ENCODE measurements around the gene TMEM100.
"Not testable (repeated sequence)": the region's sequence is repeated elsewhere in the genome, so short reads cannot be mapped to it uniquely, and the experiment has no call there.

TMEM100 gene

DNA sequence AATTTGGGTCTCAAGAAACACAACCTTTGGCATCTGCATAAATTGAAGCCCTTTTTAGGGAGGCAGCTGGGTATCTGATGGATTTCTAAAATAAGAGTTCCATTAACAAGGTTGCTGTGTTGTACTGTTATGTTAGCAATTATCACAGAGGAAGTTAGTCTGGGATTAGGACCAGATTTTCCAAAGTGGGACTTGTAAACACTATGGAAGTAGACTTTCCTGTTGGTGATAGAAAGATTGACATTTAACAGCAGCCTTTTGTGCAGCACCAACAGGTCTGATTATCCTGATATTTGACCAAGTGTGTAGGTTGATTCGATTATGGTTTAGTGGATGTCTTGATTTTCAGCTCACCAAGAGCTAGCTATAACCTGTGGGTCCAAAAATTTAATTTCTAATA is 46.4 kb downstream of the TMEM100 start:
- no peak overlapping the region for H2BK15ac ChIP-seq (ENCODE audit: low read length)
- no peak overlapping the region for H2BK5ac ChIP-seq (ENCODE audit: low read length)
- no peaks in the 10 kb centered on the region for H3K36me3 ChIP-seq (replicated peaks in 1 of 2; ENCODE audit: control insufficient read depth in 2 of 2, insufficient read depth in 2 of 2, low read length in 2 of 2)
- H2AK5ac ChIP-seq (ENCODE audit: low read depth, low read length), result no peak overlapping the region
- no peak overlapping the region for H3K14ac ChIP-seq (ENCODE audit: low read length)
- H4K91ac ChIP-seq (ENCODE audit: low read depth, low read length, poor library complexity), result no peak overlapping the region
- H3K18ac ChIP-seq (ENCODE audit: low read length), result no peak overlapping the region
- no peak overlapping the region for H3K9ac ChIP-seq (ENCODE audit: low read depth, low read length, poor library complexity)
- H2BK120ac ChIP-seq (ENCODE audit: low read depth, low read length), result no peak overlapping the region
- H3K23ac ChIP-seq (ENCODE audit: low read depth, low read length, poor library complexity), result no peak overlapping the region
- DNase-seq (ENCODE audit: low spot score), result no peak
- no peak overlapping the region for H3K4me3 ChIP-seq (ENCODE audit: low read length in 2 of 2)
- no CpG with 5 or more reads among the region's 1 CpG for WGBS, 2 donors (ENCODE audit: extremely low coverage in 2 of 2, insufficient read length in 2 of 2, insufficient replicate concordance in 1 of 2)
- H3K27ac ChIP-seq (replicated peaks; ENCODE audit: low read length), result no peak overlapping the region
- H3K4ac ChIP-seq (ENCODE audit: low read length), result no peak overlapping the region
- no peaks in the 10 kb centered on the region for H3K9me3 ChIP-seq (replicated peaks in 1 of 2; ENCODE audit: control insufficient read depth in 2 of 2, insufficient read depth in 1 of 2, low read depth in 1 of 2, low read length in 2 of 2)
- peaks cover 0 to 2% of the 10 kb centered on the region in 2 donors for H3K4me1 ChIP-seq (ENCODE audit: control insufficient read depth in 2 of 2, insufficient read depth in 1 of 2, low read depth in 1 of 2, low read length in 2 of 2)
- H3K27me3 ChIP-seq (ENCODE audit: control insufficient read depth in 3 of 3, insufficient read depth in 3 of 3, low read depth in 1 of 3, low read length in 3 of 3), result no peaks in the 10 kb centered on the region
- no peaks in the 10 kb centered on the region for H3K79me1 ChIP-seq (ENCODE audit: low read depth, low read length)
- H2BK12ac ChIP-seq (ENCODE audit: low read length), result no peak overlapping the region
- H2AFZ ChIP-seq (ENCODE audit: low read length), result no peak overlapping the region
- H4K8ac ChIP-seq (ENCODE audit: low read depth, low read length), result no peak overlapping the region
- H3K4me2 ChIP-seq (ENCODE audit: insufficient read depth, low read length, poor library complexity, severe bottlenecking), result no peak overlapping the region

DNA sequence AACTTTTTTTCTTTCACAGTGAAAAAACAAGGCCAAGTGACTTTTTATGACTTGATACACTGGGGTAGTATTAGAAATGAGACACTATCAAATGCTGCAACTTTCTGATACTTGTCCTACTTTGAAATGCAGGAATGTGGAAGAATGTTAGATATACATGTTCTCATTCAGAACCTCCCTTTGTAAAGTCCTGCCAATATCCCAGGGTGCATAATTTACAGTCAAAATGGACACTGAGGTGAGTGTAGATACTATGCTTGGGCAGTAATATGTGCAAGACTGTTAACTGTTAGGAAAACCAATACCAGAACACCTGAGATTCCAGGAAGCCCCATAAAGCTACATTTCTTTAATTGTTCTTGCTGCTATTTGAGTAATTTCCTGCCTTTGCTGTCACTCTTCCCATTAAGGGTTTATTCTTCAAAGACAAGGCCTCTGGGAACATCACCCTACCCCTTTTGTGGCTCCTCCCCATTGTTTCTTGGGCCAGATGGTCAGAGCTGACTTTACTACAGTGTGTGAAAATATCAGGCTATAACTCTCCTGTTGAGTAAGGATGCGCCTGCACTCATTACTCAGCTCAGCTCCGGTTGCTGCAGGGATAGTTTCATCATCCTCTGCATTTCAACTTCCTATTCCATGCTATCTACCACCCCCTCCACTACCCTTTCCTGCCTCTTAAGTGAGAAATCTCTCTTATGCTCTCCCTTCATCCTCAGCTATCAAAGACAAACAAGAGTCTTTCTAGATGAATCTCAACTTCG is 48.7 kb downstream of the TMEM100 start:
- Histone ChIP-seq H3K4me3 (ENCODE audit: low read length in 2 of 2) (no peak overlapping the region), H2BK12ac (ENCODE audit: low read length) (no peak overlapping the region), H2AFZ (ENCODE audit: low read length) (no peak overlapping the region), H2BK5ac (ENCODE audit: low read length) (no peak overlapping the region), H2BK15ac (ENCODE audit: low read length) (no peak overlapping the region), H4K8ac (ENCODE audit: low read depth, low read length) (no peak overlapping the region), H3K9ac (ENCODE audit: low read depth, low read length, poor library complexity) (no peak overlapping the region), H3K27me3 (ENCODE audit: control insufficient read depth in 3 of 3, insufficient read depth in 3 of 3, low read depth in 1 of 3, low read length in 3 of 3) (no peaks in the 10 kb centered on the region), H3K14ac (ENCODE audit: low read length) (no peak overlapping the region), H4K91ac (ENCODE audit: low read depth, low read length, poor library complexity) (no peak overlapping the region), H2BK120ac (ENCODE audit: low read depth, low read length) (no peak overlapping the region), H2AK5ac (ENCODE audit: low read depth, low read length) (no peak overlapping the region), H3K27ac (replicated peaks; ENCODE audit: low read length) (no peak overlapping the region), H3K4ac (ENCODE audit: low read length) (no peak overlapping the region), H3K79me1 (ENCODE audit: low read depth, low read length) (no peaks in the 10 kb centered on the region), H3K18ac (ENCODE audit: low read length) (no peak overlapping the region), H3K4me2 (ENCODE audit: insufficient read depth, low read length, poor library complexity, severe bottlenecking) (no peak overlapping the region), H3K23ac (ENCODE audit: low read depth, low read length, poor library complexity) (no peak overlapping the region), H3K4me1 (ENCODE audit: control insufficient read depth in 2 of 2, insufficient read depth in 1 of 2, low read depth in 1 of 2, low read length in 2 of 2) (peaks cover 0 to 5% of the 10 kb centered on the region in 2 donors), H3K9me3 (replicated peaks in 1 of 2; ENCODE audit: control insufficient read depth in 2 of 2, insufficient read depth in 1 of 2, low read depth in 1 of 2, low read length in 2 of 2) (no peaks in the 10 kb centered on the region), H3K36me3 (replicated peaks in 1 of 2; ENCODE audit: control insufficient read depth in 2 of 2, insufficient read depth in 2 of 2, low read length in 2 of 2) (no peaks in the 10 kb centered on the region)
- DNase-seq (ENCODE audit: low spot score), result no peak
- WGBS, 2 donors (ENCODE audit: extremely low coverage in 2 of 2, insufficient read length in 2 of 2, insufficient replicate concordance in 1 of 2), result no CpG with 5 or more reads among the region's 3 CpGs

DNA sequence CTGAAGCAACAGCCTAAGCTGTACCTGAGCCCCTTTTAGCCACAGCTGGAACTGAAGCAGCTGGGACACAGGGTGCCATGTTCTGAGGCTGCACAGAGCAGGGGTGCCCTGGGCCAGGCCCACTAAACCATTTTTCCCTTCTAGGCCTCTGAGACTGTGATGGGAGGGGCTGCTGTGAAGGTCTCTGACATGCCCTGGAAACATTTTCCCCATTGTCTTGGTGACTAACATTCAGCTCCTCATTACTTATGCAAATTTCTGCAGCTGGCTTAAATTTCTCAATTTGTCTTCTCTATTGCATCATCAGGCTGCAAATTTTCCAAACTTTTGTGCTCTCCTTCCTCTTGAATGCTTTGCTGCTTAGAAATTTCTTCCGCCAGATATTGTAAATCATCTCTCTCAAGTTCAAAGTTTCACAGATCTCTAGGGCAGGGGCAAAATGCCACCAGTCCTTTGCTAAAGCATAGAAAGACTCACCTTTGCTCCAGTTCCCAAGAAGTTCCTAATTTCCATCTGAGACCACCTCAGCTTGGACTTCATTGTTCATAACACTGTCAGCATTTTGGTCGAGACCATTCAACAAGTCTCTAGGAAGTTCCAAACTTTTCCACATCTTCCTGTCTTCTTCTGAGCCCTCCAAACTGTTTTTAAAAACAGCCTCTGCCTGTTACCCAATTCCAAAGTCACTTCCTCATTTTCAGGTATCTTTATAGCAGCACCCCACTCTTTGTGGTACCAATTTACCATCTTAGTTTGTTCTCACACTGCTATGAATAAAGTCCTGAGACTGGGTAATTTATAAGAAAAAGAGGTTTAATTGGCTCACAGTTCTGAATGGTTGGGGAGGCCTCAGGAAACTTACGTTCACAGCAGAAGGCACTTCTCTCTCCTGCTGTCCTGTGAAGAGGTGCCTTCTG is 49.8 kb downstream of the TMEM100 start:
- H3K4me3 ChIP-seq (ENCODE audit: low read length in 2 of 2), result no peak overlapping the region
- H3K79me1 ChIP-seq (ENCODE audit: low read depth, low read length), result no peaks in the 10 kb centered on the region
- WGBS, 2 donors (ENCODE audit: extremely low coverage in 2 of 2, insufficient read length in 2 of 2, insufficient replicate concordance in 1 of 2), result no CpG with 5 or more reads among the region's 3 CpGs
- H3K9ac ChIP-seq (ENCODE audit: low read depth, low read length, poor library complexity), result no peak overlapping the region
- peaks cover 0 to 6% of the 10 kb centered on the region in 2 donors for H3K4me1 ChIP-seq (ENCODE audit: control insufficient read depth in 2 of 2, insufficient read depth in 1 of 2, low read depth in 1 of 2, low read length in 2 of 2)
- no peak overlapping the region for H2BK15ac ChIP-seq (ENCODE audit: low read length)
- H4K8ac ChIP-seq (ENCODE audit: low read depth, low read length), result no peak overlapping the region
- no peak overlapping the region for H3K23ac ChIP-seq (ENCODE audit: low read depth, low read length, poor library complexity)
- H3K4me2 ChIP-seq (ENCODE audit: insufficient read depth, low read length, poor library complexity, severe bottlenecking), result no peak overlapping the region
- H3K14ac ChIP-seq (ENCODE audit: low read length), result no peak overlapping the region
- no peak overlapping the region for H4K91ac ChIP-seq (ENCODE audit: low read depth, low read length, poor library complexity)
- H2AK5ac ChIP-seq (ENCODE audit: low read depth, low read length), result no peak overlapping the region
- H2BK5ac ChIP-seq (ENCODE audit: low read length), result no peak overlapping the region
- H2BK12ac ChIP-seq (ENCODE audit: low read length), result no peak overlapping the region
- no peak for DNase-seq (ENCODE audit: low spot score)
- H3K4ac ChIP-seq (ENCODE audit: low read length), result no peak overlapping the region
- H2AFZ ChIP-seq (ENCODE audit: low read length), result no peak overlapping the region
- no peak overlapping the region for H2BK120ac ChIP-seq (ENCODE audit: low read depth, low read length)
- H3K27me3 ChIP-seq (ENCODE audit: control insufficient read depth in 3 of 3, insufficient read depth in 3 of 3, low read depth in 1 of 3, low read length in 3 of 3), result peaks cover 0 to 4% (median 0%) of the 10 kb centered on the region in 3 experiments
- H3K27ac ChIP-seq (replicated peaks; ENCODE audit: low read length), result no peak overlapping the region
- no peak overlapping the region for H3K18ac ChIP-seq (ENCODE audit: low read length)
- H3K36me3 ChIP-seq (replicated peaks in 1 of 2; ENCODE audit: control insufficient read depth in 2 of 2, insufficient read depth in 2 of 2, low read length in 2 of 2), result no peaks in the 10 kb centered on the region
- no peaks in the 10 kb centered on the region for H3K9me3 ChIP-seq (replicated peaks in 1 of 2; ENCODE audit: control insufficient read depth in 2 of 2, insufficient read depth in 1 of 2, low read depth in 1 of 2, low read length in 2 of 2)

DNA sequence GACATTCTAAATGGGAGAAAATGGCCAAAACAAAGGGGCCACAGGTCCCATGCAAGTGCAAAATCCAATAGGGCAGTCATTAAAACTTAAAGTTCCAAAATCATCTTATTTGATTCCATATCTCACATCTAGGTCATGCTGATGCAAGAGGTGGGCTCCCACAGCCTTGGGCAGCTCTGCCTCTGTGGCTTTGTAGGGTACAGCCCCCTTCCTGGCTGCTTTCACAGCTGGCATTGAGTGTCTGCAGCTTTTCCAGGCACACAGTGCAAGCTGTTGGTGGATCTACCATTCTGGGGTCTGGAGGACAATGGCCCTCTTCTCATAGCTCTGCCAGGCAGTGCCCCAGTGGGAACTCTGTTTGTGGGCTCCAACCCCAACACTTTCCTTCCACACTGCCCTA is 50.7 kb downstream of the TMEM100 start:
- H3K4me1 ChIP-seq (ENCODE audit: control insufficient read depth in 2 of 2, insufficient read depth in 1 of 2, low read depth in 1 of 2, low read length in 2 of 2); H4K8ac ChIP-seq (ENCODE audit: low read depth, low read length); H3K79me1 ChIP-seq (ENCODE audit: low read depth, low read length); H3K27ac ChIP-seq (replicated peaks; ENCODE audit: low read length); H3K4me3 ChIP-seq (ENCODE audit: low read length in 2 of 2); H3K9me3 ChIP-seq (replicated peaks in 1 of 2; ENCODE audit: control insufficient read depth in 2 of 2, insufficient read depth in 1 of 2, low read depth in 1 of 2, low read length in 2 of 2); H2BK15ac ChIP-seq (ENCODE audit: low read length); H2BK120ac ChIP-seq (ENCODE audit: low read depth, low read length); H2BK5ac ChIP-seq (ENCODE audit: low read length); H3K14ac ChIP-seq (ENCODE audit: low read length); H3K9ac ChIP-seq (ENCODE audit: low read depth, low read length, poor library complexity); H4K91ac ChIP-seq (ENCODE audit: low read depth, low read length, poor library complexity); H2BK12ac ChIP-seq (ENCODE audit: low read length); H3K23ac ChIP-seq (ENCODE audit: low read depth, low read length, poor library complexity); H3K27me3 ChIP-seq (ENCODE audit: control insufficient read depth in 3 of 3, insufficient read depth in 3 of 3, low read depth in 1 of 3, low read length in 3 of 3); DNase-seq (ENCODE audit: low spot score); H3K18ac ChIP-seq (ENCODE audit: low read length); H3K4me2 ChIP-seq (ENCODE audit: insufficient read depth, low read length, poor library complexity, severe bottlenecking); H2AFZ ChIP-seq (ENCODE audit: low read length); H3K36me3 ChIP-seq (replicated peaks in 1 of 2; ENCODE audit: control insufficient read depth in 2 of 2, insufficient read depth in 2 of 2, low read length in 2 of 2); H2AK5ac ChIP-seq (ENCODE audit: low read depth, low read length); H3K4ac ChIP-seq (ENCODE audit: low read length): not testable (repeated sequence)
